SJSA1 (cell line): Measurements from ENCODE around the gene SLC30A9. TPM values are rescaled to one million over a fixed set of nuclear protein-coding genes. Genes with fewer than 3 reads are reported as not detected.

Experiments used
- DNase-seq, 2 experiments: peaks; one replicate each; pipeline ENCODE4 v3.0.0-alpha.2; 2015 to 2020; ENCODE audit warnings: low spot score in 2 of 2, low read depth in 1 of 2
- H3K27ac ChIP-seq: fragments of 250-450 bp; sonication (Bioruptor Pico); 2 replicates; pipeline ENCODE4 v1.5.1; 2020; ENCODE audit warnings: mild to moderate bottlenecking, moderate library complexity
- H3K27me3 ChIP-seq: fragments of 250-450 bp; sonication (Bioruptor Pico); replicated peaks from 2 replicates; pipeline ENCODE4 v1.5.1; 2020; ENCODE audit warnings: mild to moderate bottlenecking, moderate library complexity
- H3K36me3 ChIP-seq: fragments of 250-450 bp; sonication (Bioruptor Pico); 2 replicates; pipeline ENCODE4 v1.5.1; 2020; ENCODE audit warnings: mild to moderate bottlenecking
- H3K4me1 ChIP-seq: fragments of 250-450 bp; sonication (Bioruptor Pico); replicated peaks from 2 replicates; pipeline ENCODE4 v1.6.1; 2021; ENCODE audit warnings: mild to moderate bottlenecking
- H3K4me3 ChIP-seq: fragments of 250-450 bp; sonication (Bioruptor Pico); 2 replicates; pipeline ENCODE4 v1.5.1; 2020; ENCODE audit warnings: mild to moderate bottlenecking
- H3K9me3 ChIP-seq: fragments of 250-450 bp; sonication (Bioruptor Pico); replicated peaks from 2 replicates; pipeline ENCODE4 v1.5.1; 2020; ENCODE audit warnings: mild to moderate bottlenecking
- total RNA-seq: library from RNA; depleted of rRNA; stranded (reverse); fragments of >200 nt; shearing (Covaris generic); gene quantifications from 2 replicates; pipeline ENCODE4 v1.2.3, GENCODE V29; 2014; rRNA removed

SLC30A9 gene
- 32.5 and 43.4 TPM in 2 replicates for total RNA-seq

DNA sequence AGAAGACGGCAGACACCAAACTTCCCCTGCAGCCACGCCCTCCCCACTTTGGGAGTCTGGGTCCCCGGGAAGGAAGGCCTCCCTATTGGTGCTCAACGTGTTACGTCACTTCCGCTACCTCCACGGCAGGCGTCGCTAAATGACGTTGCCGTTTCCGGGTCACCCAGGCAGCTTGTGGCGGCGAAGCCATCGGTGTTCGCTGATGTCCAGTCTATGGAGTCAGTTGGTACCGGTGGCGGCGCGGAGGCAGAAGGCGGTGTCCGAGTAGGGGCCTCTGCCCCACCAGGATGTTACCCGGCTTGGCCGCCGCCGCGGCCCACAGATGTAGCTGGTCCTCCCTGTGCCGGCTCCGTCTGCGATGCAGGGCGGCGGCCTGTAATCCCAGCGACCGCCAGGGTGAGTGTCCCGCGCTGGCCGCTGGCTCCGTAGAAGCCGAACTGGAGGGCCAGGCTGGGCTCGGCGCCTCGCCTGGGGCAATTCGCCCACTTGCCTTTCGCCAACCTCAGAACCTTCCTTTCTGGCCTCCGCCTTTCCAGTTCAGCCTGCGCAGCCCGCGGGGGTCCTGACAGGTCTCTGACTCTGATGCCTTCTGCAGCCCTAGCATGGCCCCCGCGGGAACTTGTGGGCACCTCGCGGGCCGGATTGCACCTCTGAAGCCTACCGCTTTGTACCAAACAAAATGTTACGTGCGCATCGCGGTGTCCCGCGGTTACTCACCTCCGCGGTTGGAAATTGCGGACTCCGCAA, at the start of gene SLC30A9:
Gene SLC30A9 (plus strand): TSS at position 166 of the 747 bp plus-strand sequence. CDS start 122 bp downstream, at position 288.
- H3K4me1 ChIP-seq = 0 out of 2 replicates have a peak, but pooled peaks cover 4% of the 10 kb centered on the region
- H3K27ac ChIP-seq = peak within 1 kb of the TSS; percentile 77
- H3K9me3 ChIP-seq = no peaks in the 10 kb centered on the region
- peak; percentile 84 to 85 for DNase-seq
- H3K4me3 ChIP-seq = peak within 1 kb of the TSS; percentile 81
- no peaks in the 10 kb centered on the region for H3K36me3 ChIP-seq
- no peaks in the 10 kb centered on the region for H3K27me3 ChIP-seq

DNA sequence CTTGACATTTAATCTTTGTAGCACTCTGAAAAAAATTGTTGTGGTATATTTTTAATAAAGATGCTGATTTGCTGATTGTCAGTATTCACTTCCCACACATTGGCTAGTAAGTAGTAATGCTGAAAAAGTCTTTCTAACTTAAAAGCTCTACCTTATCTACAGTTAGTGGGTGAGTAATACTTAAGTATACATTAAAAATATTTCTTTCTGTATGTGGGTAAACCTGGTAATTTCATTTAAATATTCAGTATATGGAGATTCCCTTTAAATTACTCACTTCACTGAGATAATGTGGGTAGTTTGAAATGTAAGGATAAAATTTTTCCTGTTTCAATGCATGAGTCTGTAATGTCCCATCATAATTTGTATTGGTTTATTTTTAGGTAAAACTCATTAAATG, 49.5 kb upstream of the SLC30A9 start:
- 0 out of 2 replicates have a peak, but pooled peaks cover 4% of the 10 kb centered on the region for H3K4me1 ChIP-seq
- H3K4me3 ChIP-seq = no peak overlapping the region
- DNase-seq = no peak
- no peaks in the 10 kb centered on the region for H3K27me3 ChIP-seq
- peaks cover 6% of the 10 kb centered on the region for H3K36me3 ChIP-seq
- H3K27ac ChIP-seq = no peak overlapping the region
- H3K9me3 ChIP-seq = no peaks in the 10 kb centered on the region

DNA sequence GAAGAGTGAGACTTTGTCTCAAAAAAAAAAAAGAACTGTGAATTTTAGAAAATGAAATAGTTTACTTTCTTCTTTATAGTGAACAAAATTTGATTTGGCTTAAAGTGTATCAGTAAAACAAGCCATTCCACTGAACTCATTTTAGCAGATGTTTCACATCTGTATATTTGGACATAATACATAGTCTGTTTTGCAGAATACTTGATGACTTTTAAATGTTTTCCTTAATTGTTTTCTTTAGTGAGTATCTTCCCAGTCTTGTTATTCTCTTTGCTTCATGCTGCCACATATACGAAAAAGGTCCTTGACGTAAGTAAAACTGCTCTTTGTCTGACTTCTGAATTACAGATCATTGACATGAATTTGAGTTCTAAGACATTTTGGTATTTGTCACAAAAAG, 46.8 kb upstream of the SLC30A9 start:
- H3K27me3 ChIP-seq = no peaks in the 10 kb centered on the region
- H3K27ac ChIP-seq = no peak overlapping the region
- no peaks in the 10 kb centered on the region for H3K4me1 ChIP-seq
- H3K4me3 ChIP-seq = no peak overlapping the region
- H3K36me3 ChIP-seq = peaks cover 6% of the 10 kb centered on the region
- no peak for DNase-seq
- no peaks in the 10 kb centered on the region for H3K9me3 ChIP-seq

DNA sequence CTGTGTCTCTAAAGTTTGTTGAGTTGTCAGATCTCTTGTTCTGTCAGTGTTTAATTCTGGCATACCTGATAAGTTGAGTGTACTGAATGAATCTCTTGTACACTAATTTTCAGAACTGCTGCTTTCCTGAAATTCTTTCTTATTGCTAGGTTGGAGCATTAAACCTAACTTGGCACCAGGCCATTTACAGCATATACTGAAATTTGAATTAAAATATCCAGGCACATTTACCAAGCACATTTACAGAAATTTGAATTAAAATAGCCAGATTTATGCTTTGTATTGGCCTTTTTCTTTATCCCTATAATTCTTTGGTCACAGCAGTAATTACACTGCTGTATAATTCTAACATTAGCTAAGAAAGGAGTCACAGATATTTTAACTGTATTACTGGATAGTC, 46.2 kb upstream of the SLC30A9 start:
- no peak for DNase-seq
- Histone ChIP-seq H3K27me3 (no peaks in the 10 kb centered on the region), H3K4me1 (no peaks in the 10 kb centered on the region), H3K27ac (no peak overlapping the region), H3K4me3 (no peak overlapping the region), H3K36me3 (peaks cover 4% of the 10 kb centered on the region), H3K9me3 (no peaks in the 10 kb centered on the region)

DNA sequence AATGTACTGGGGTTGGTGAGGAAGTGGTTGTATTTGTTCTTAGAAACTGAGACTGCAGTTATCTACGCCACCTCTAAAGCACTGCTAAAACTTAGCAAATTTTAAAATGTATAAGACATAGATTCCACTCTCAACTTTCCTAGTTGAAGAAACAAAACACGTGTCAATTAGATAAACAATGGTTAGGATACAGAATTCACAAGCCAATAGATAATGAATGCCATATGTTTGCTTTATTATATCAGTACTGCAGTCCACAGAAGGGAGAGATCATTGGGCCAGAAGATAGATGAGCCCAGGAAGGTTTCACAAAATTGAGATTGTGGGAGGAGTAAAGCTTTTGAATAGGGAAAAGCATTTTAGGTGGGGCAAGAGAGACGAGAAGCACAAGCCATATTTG, 40.8 kb upstream of the SLC30A9 start:
- H3K9me3 ChIP-seq = no peaks in the 10 kb centered on the region
- H3K27me3 ChIP-seq = no peaks in the 10 kb centered on the region
- H3K36me3 ChIP-seq = peaks cover 9% of the 10 kb centered on the region
- no peak overlapping the region for H3K27ac ChIP-seq
- no peaks in the 10 kb centered on the region for H3K4me1 ChIP-seq
- H3K4me3 ChIP-seq = no peak overlapping the region
- DNase-seq = no peak

DNA sequence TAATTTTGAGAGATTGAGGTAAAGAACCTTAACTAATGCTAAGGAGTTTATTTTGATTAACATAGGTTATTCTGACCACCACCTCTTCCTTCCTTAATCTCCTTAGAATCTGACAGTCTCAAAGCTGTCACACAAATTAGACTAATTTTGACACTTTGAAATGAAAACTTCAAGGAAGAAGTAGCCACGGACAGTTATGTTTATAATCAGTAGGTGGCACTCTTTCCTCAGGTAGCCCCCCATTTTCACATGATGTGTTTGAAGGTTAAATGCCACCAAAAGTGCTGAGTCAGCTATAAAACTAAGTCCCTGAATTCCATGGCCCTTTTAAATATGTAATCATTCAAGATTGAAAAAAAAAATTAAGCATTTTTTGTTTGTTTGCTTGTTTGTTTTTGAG, 32.7 kb upstream of the SLC30A9 start:
- Histone ChIP-seq H3K9me3 (no peaks in the 10 kb centered on the region), H3K36me3 (peaks cover 6% of the 10 kb centered on the region; the same call in 1 of the 2 replicates), H3K4me1 (no peaks in the 10 kb centered on the region), H3K27ac (no peak overlapping the region), H3K4me3 (no peak overlapping the region), H3K27me3 (no peaks in the 10 kb centered on the region)
- DNase-seq = no peak

DNA sequence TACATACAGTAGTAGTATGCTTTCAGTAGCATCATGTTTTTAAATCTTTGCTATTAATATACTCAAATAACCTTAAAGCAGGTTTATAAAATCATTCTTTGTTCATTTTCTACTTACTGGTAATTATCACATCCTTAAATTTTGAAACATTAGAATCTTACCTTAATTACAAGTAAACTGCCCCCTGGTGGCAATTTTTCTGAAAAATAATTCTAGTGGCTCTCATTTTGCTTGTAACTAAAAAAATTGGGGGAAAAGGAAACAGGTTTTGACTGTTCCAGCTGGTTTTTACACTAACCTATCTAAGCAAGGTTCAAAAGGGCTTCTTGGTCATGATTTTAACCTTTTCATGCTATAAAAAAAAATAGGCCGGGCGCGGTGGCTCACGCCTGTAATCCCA, 27.2 kb upstream of the SLC30A9 start:
- H3K36me3 ChIP-seq = no peaks in the 10 kb centered on the region
- no peak overlapping the region for H3K27ac ChIP-seq
- H3K9me3 ChIP-seq = no peaks in the 10 kb centered on the region
- no peaks in the 10 kb centered on the region for H3K4me1 ChIP-seq
- H3K4me3 ChIP-seq = no peak overlapping the region
- DNase-seq = peak in 1 of 2 experiments; percentile 6
- H3K27me3 ChIP-seq = no peaks in the 10 kb centered on the region

DNA sequence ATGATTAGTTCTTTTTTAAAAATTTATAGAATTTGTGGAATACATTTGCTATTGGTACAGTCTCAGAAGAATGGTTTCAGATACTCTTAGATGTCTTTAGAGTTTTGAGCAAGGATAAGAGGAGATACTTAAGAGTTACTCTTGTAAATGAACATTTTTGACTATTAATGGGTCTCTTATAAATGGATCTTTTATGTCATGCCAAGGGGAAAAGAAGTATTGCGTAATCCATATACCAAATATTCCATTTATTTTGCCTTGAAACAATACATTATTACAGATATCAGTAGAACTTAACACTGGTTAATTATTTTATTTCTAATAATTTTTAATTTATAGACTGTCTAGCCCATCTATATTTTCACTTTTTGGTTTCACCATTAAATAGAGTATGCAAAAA, 25.9 kb upstream of the SLC30A9 start:
- H3K4me3 ChIP-seq = no peak overlapping the region
- no peaks in the 10 kb centered on the region for H3K27me3 ChIP-seq
- H3K4me1 ChIP-seq = no peaks in the 10 kb centered on the region
- DNase-seq = no peak
- H3K9me3 ChIP-seq = no peaks in the 10 kb centered on the region
- no peak overlapping the region for H3K27ac ChIP-seq
- no peaks in the 10 kb centered on the region for H3K36me3 ChIP-seq

DNA sequence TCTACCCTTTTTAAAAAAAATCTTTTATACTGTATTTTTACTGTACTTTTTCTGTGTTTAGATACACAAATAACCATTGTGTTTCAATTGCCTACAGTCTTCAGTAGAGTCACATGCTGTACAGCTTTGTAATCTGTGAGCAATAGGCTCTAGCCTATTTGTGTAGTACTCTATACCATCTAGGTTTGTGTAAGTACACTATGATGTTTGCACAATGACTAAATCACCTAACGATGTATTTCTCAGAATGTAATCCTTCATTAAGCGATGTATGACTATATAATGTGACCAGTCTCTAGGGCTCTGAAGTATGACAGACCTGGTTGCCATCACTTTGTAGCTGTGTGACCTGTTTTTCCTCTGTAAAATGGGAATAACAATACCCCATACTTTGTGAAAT, 22.9 kb upstream of the SLC30A9 start:
- H3K27ac ChIP-seq = no peak overlapping the region
- DNase-seq = no peak
- no peaks in the 10 kb centered on the region for H3K9me3 ChIP-seq
- no peaks in the 10 kb centered on the region for H3K36me3 ChIP-seq
- no peaks in the 10 kb centered on the region for H3K27me3 ChIP-seq
- H3K4me1 ChIP-seq = no peaks in the 10 kb centered on the region
- H3K4me3 ChIP-seq = no peak overlapping the region

DNA sequence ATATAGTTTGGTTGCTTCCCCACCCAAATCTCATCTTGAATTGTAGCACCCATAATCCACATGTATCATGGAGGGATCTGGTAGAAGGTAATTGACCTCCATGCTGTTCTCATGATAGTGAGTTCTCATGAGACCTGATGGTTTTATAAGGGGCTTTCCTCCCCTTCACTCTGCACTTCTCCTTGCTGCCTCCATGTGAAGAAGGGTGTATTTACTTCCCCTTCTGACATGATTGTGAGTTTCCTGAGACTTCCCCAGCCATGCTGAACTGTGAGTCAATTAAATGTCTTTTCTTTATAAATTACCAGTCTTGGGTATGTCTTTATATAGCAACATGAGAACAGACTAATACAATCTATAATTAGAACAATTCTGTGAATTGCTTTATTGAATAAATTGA, 20.7 kb upstream of the SLC30A9 start:
- Histone ChIP-seq H3K27me3 (no peaks in the 10 kb centered on the region), H3K9me3 (no peaks in the 10 kb centered on the region), H3K27ac (no peak overlapping the region), H3K36me3 (no peaks in the 10 kb centered on the region), H3K4me1 (no peaks in the 10 kb centered on the region), H3K4me3 (no peak overlapping the region)
- no peak for DNase-seq

DNA sequence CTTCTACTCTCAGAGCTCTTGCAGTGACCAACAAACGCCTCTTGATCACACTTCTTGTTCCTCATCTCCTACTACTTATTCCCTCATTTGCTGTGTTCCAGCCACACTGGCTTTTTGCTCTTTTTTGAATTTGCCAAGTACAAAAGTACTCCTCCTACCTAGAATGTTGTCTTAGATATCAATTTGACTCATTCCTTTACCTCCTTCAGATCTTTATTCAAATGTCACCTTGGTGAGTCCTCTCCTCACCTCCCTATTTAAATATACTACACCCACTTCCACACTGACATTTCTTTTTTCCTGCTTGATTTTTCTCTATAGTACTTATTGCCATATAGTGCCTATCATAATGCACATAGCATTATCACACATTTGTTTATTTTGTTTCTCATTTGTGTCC, 15.0 kb upstream of the SLC30A9 start:
- Histone ChIP-seq H3K4me3 (no peak overlapping the region), H3K4me1 (0 out of 2 replicates have a peak, but pooled peaks cover 2% of the 10 kb centered on the region)
- no peak for DNase-seq

DNA sequence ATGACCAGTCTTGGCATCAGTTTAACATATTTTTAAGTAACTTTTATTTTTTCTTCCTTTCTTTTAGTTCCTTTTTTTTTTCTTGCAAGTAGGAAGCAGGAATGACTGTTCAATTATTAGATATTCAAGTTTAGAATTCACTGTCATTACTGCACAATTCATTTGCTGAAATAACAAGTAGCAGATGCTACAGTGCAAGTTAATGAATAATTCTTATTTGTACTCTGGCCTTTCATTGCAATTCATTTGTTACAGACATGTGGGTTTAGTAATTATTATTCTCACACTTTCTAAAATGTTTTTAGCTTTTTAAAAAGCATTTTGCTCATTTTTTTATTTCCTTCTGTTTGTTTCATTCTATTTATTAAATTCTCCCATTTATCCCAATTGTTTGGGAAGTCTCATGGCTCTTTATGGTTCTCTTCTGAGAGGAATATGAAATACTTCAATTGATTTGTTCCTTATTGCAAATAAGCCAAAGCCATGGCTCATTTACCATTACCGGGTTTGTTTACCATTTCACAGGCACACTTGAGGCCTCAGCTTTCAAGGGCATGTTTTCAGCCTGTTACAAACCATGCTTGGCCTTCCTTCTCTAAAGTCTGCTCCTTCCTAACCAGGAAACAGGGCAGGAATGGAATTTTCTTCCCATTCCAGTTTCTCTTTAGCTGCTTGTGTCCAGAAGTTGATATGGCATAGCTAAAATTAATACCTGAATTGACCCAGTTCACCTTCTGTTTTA, 13.4 kb upstream of the SLC30A9 start:
- H3K27ac ChIP-seq = no peak overlapping the region
- H3K36me3 ChIP-seq = no peaks in the 10 kb centered on the region
- H3K9me3 ChIP-seq = no peaks in the 10 kb centered on the region
- no peaks in the 10 kb centered on the region for H3K27me3 ChIP-seq
- H3K4me1 ChIP-seq = 0 out of 2 replicates have a peak, but pooled peaks cover 2% of the 10 kb centered on the region
- H3K4me3 ChIP-seq = no peak overlapping the region
- DNase-seq = no peak

More for the DNA sequence above, 15.0 kb upstream of the SLC30A9 start:
- Histone ChIP-seq H3K36me3 (no peaks in the 10 kb centered on the region), H3K27me3 (no peaks in the 10 kb centered on the region), H3K27ac (no peak overlapping the region), H3K9me3 (no peaks in the 10 kb centered on the region)

DNA sequence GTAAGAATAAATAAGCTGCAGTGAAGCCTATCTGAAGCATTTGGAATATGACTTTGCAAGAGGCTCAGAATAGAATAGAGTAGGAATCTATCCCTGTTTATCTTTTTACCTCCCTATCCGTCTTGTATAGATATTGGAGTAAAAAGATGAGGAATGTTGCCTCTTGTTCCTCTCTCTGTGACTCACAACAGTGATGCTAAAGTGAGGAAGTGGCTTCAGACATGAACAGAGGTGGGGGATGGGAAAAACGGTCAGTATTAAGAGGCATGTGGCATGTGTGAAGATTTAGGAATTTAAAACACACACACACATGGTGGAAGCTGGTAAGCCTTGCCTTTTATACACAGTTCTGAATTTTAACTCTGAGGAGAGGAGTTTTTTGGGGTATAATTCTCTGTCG, 12.6 kb upstream of the SLC30A9 start:
- no peak for DNase-seq

DNA sequence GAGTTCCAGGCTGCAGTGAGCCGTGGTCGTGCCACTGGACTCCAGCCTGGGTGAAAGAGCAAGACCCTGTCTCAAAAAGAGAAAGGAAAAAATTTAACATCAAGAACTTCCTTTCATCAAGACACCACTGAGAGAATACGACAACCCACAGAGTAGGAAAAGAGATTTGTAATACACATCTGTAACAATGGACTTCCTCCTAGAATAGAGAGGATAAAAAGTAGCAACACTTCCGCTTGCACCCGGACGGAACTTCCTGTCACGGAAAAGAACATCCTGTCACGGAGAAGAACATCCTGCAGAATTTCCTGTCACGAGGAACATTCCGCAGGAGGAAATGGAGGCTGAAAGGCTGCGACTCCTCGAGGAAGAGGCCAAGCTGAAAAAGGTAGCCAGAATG, 8.9 kb upstream of the SLC30A9 start, which contains the start of gene DCAF4L1:
Gene DCAF4L1 (plus strand): TSS at position 301 of the 400 bp plus-strand sequence. CDS start 37 bp downstream, at position 338.
- Histone ChIP-seq H3K4me3 (no peak within 1 kb of the TSS), H3K9me3 (no peaks in the 10 kb centered on the region), H3K27ac (no peak within 1 kb of the TSS), H3K27me3 (no peaks in the 10 kb centered on the region), H3K36me3 (no peaks in the 10 kb centered on the region), H3K4me1 (0 out of 2 replicates have a peak, but pooled peaks cover 2% of the 10 kb centered on the region)
- no peak for DNase-seq

More for the DNA sequence above, 12.6 kb upstream of the SLC30A9 start:
- Histone ChIP-seq H3K9me3 (no peaks in the 10 kb centered on the region), H3K36me3 (no peaks in the 10 kb centered on the region), H3K27ac (no peak overlapping the region), H3K4me1 (0 out of 2 replicates have a peak, but pooled peaks cover 2% of the 10 kb centered on the region), H3K4me3 (no peak overlapping the region), H3K27me3 (no peaks in the 10 kb centered on the region)
